ENCODE measurements around the gene CRYBA4.

Gene CRYBA4

GRCh38 chr22:26580240-26580962, 41.4 kb upstream of the CRYBA4 start:
- H3K27ac ChIP-seq, result no peak overlapping the region
- TF ChIP-seq ZFX (IDR thresholded peaks at IDR 0.05; ENCODE audit: borderline replicate concordance) (no peak), CTCF (IDR thresholded peaks at IDR 0.05) (no peak)

DNA sequence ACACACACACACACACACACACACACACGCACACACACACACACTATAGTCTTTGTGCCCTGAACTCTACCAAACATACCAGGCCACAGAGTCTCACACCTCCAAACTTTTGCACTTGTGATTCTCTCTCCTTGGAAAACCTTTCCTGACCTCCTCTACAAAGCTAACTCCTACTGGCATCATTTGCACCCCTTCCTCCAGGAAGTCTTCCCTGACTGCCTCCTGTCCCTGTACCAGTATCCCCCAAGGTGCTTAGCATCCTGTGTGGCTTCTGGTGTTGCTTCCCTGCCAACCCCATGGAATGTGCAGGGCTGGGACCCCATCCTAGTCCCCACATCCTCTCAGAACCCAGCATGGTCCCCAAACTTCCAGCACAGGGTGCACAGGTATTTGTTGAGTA, 40.7 kb upstream of the CRYBA4 start:
- H3K27ac ChIP-seq, result no peak overlapping the region
- TF ChIP-seq ZFX (IDR thresholded peaks at IDR 0.05; ENCODE audit: borderline replicate concordance) (no peak), CTCF (IDR thresholded peaks at IDR 0.05) (no peak)

- no peak overlapping the region for H3K27ac ChIP-seq
- TF ChIP-seq CTCF (IDR thresholded peaks at IDR 0.05) (no peak), ZFX (IDR thresholded peaks at IDR 0.05; ENCODE audit: borderline replicate concordance) (no peak)
Measured at GRCh38 chr22:26581633-26582168, 40.1 kb upstream of the CRYBA4 start.

DNA sequence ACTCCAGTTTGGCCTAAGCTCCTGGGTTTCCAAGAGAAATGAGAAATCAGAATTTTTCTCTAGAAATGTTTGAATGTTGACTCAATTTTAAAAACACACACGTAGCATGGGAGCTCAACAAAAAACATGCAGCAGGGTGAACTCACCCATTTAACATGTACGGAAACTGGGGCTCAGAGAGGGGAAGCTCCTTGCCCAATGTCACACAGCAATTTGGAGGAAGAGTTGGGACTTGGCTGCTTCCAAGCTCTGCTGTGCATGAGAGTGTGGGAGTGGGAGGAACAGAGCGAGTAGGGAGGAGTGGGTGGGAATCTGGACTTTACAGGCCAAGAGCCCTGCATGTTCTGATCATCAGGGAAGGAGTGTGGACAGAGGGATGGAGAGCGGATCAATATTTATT, 37.8 kb upstream of the CRYBA4 start:
- no peak for TF ChIP-seq ZFX (IDR thresholded peaks at IDR 0.05; ENCODE audit: borderline replicate concordance)
- TF ChIP-seq CTCF (IDR thresholded peaks at IDR 0.05), result no peak
- no peak overlapping the region for H3K27ac ChIP-seq

- TF ChIP-seq CTCF (IDR thresholded peaks at IDR 0.05), result no peak
- TF ChIP-seq ZFX (IDR thresholded peaks at IDR 0.05; ENCODE audit: borderline replicate concordance), result no peak
- no peak overlapping the region for H3K27ac ChIP-seq
Measured at GRCh38 chr22:26585104-26585790, 36.5 kb upstream of the CRYBA4 start.

- H3K27ac ChIP-seq, result no peak overlapping the region
- no peak for TF ChIP-seq CTCF (IDR thresholded peaks at IDR 0.05)
- TF ChIP-seq ZFX (IDR thresholded peaks at IDR 0.05; ENCODE audit: borderline replicate concordance), result no peak
Measured at GRCh38 chr22:26586556-26587325, 35.0 kb upstream of the CRYBA4 start.
